ENCODE measurements around the gene CGAS. TPM values are rescaled to one million over a fixed set of nuclear protein-coding genes. Genes with fewer than 3 reads are reported as not detected.
A peak's percentile ranks its signal among the peaks of the same experiment; 100 is the strongest.
"Not testable (repeated sequence)": the region's sequence is repeated elsewhere in the genome, so short reads cannot be mapped to it uniquely, and the experiment has no call there.

CGAS gene
- total RNA-seq = 0.35 TPM

DNA sequence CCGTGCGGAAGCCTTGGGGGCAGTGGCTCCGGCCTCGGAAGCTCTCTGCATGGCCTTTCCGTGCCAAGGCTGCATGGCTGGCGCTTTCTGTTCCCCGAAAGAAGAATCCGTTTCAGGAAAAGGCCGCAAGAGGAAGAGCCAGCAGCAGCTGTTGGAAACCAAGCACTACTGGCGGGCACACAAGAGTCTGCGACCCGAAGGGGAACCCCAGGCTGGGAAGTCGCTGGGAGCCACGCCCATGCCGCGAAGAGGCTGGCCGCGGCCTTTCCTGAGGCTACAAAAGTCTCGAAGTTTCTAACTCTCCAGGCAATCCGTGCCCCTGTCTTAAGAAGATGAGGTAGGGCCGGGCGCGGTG is at the start of gene CGAS:
TSS of gene CGAS (minus strand) at position 191 of the 355 bp plus-strand sequence. CDS start at position 75, 116 bp downstream.
- DNase-seq (ENCODE audit: low spot score) = peak; percentile 66
- peak; percentile 79 for ATAC-seq

DNA sequence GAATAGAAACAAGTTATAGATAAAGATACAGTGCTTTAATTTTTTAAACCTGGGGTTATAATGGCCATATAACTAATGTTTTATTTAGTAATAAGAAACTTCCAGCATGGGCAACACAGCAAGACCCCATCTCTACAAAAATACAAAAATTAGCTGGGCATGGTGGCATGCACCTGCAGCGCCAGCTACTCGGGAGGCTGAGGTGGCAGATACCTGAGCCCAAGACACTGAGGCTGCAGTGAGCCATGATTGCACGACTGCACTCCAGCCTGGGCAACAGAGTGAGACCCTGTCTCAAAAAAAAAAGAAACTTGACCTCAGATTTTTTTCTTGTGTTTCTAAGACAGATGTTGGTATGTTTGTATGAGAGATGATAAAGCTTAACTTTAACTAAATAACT is 45.8 kb upstream of the CGAS start:
- no peak for DNase-seq (ENCODE audit: low spot score)
- no peak for ATAC-seq

DNA sequence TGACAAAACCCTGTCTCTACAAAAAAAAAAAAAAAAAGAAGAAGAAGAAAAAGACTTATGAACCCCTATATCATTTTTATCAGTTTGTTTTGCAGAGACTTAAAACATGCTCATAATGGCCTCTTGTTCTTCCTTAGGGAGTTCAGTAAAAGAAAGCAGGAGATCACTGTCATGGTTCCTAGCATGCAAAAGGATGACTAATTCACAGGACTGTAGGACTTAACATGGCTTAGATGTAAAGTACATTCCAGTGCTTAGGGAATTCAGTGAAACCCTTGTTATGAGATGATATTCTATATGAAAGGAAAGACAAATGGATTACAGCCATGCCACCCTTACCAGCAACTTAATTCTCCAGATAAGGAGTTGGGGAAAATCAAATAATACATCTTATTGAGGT is 39.3 kb upstream of the CGAS start:
- DNase-seq (ENCODE audit: low spot score) (no peak), ATAC-seq (no peak)

DNA sequence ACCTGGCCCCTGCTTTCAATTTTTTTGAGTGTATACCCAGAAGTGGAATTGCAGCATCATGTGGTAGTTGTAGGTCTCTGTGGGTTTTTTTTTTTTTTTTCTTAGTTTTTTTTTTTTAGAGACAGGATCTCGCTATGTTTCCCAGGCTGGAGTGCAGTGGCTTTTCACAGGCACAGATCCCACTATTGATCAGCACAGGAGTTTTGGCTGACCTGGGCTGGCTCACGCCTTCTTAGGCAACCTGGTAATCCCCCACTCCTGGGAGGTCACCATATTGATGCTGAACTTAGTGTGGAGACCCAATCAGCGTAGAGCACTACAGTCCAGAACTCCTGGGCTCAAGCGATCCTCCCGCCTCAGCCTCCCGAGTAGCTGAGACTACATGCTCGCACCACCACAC is 35.4 kb upstream of the CGAS start:
- DNase-seq (ENCODE audit: low spot score) (peak; percentile 53), ATAC-seq (peak; percentile 95)

DNA sequence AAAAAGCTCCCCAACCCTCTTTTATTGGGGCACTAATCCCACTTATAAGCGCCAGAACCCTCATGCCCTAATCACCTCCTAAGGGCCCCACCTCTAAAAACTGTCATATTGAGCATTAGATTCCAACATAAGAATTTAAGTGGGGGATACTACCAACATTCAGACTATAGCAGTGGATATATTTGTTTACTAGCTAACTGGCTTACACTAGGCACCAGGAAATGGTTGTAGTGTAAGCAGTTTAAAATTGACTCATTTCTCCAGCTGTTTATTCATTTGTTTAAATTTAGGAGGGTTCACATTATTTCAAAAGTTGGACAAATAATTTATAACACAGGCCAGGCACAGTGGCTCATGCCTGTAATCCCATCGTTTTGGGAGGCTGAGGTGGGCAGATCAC is 32.3 kb upstream of the CGAS start:
- ATAC-seq (no peak), DNase-seq (ENCODE audit: low spot score) (no peak)

DNA sequence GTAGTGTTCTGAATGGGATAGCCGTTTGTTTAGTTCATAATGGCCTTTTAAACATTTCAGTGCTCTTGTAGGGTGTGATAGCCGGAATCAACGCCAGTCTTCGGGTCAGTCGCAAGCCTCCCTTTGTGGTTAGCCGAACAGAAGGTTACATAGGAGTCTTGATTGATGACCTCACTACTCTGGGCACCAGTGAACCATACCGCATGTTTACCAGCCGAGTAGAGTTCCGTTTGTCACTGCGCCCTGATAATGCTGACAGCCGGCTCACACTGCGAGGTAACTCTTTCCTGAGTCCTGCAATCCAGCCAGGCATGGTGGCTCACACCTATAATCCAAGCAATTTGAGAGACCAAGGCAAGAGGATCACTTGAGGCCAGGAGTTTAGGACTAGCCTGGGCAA is 29.9 kb upstream of the CGAS start:
- DNase-seq (ENCODE audit: low spot score) (no peak), ATAC-seq (no peak)

DNA sequence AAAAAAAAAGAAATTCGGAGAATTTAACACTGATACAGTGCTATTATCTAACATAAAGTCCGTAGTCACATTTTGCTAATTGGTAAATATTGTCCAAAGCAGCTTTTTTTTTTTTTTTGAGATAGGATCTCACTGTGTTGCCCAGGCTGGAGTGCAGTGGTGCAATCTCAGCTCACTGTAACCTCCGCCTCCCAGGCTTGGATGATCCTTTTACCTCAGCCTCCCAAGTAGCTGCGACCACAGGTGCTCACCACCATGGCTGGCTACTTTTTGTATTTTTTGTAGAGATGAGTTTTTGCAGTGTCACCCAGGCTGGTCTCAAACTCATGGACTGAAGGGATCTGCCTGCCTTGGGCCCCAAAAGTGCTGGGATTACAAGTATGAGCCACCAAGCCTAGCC is 25.3 kb upstream of the CGAS start:
- no peak for ATAC-seq
- DNase-seq (ENCODE audit: low spot score) = no peak

DNA sequence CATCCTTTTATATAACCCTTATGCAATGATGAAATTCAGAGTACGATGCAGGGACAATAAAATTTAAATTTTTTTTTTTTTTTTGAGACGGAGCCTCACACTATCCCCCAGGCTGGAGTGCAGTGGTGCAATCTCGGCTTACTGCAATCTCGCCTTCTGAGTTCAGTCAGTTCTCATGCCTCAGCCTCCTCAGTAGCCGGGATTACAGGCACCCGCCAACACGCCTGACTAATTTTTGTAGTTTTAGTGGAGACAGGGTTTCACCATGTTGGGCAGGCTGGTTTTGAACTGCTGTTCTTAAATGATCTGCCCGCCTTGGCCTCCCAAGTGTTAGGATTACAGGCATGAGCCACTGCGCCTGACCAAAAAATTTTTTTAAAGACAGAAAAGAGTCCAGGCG is 24.6 kb upstream of the CGAS start:
- ATAC-seq = no peak
- no peak for DNase-seq (ENCODE audit: low spot score)

DNA sequence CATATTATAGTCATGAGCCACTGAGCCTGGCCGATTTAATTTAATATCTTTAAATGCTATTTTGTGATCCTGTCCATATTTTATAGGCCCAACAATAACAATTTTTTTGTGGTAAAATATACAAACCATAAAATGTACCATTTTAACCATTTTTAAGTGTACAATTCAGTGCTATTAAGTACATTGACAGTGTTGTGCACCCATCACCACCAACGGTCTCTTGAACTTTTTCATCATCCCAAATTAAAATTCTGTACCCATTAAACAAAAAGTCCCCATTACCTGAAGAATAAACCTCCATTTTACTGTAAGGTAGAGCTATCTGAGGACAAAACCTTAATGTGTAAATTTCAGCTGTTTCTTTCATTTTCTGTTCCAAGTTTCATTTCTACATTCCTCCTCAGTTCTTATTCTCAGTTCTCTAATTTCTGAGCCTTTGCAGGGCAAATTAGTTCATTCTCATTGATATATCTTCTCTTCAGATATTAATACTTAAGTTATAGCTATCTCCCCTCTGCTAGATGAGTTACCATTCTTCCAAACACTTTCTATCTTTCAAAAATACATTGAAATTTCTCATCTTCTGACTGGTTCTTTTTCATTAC is 19.7 kb upstream of the CGAS start:
- DNase-seq (ENCODE audit: low spot score) (no peak), ATAC-seq (no peak)

DNA sequence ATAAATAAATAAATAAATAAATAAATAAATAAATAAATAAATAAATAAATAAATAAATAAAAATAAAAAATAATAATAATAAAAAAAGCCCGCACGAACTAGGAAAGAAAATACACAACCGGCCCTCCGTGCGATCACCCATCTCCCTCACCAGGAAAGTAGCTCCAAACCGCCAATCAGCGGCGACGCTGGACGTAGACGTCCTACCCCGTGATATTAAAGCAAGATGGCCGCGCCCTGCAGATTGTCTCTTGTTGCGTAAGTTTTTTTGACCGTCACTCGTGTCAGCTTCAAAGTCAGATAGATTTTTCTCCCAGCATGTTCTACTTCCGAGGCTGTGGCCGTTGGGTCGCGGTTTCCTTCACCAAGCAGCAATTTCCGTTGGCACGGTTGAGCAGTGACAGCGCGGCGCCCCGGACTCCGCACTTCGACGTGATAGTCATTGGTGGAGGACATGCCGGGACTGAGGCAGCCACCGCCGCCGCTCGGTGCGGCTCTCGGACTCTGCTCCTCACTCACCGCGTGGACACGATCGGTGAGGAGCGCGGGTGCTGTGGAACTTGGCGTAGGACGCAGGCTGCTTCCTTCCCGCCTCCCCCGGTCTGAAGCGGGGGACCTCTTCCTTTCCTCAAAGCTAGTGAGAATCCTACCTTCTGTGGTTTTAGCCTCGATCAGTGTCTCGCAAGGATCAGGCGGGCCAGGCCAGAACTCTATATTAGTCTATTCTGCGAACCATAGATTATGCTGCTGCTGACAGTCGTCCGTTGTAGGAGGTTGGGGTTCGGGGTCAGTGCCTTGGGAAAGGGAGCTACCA is 9.6 kb upstream of the CGAS start, which contains the start of gene MTO1:
TSS of gene MTO1 (plus strand) at position 201 of the 814 bp plus-strand sequence. CDS start at position 319, 118 bp downstream.
- DNase-seq (ENCODE audit: low spot score) (peak; percentile 92), ATAC-seq (peak; percentile 92)

DNA sequence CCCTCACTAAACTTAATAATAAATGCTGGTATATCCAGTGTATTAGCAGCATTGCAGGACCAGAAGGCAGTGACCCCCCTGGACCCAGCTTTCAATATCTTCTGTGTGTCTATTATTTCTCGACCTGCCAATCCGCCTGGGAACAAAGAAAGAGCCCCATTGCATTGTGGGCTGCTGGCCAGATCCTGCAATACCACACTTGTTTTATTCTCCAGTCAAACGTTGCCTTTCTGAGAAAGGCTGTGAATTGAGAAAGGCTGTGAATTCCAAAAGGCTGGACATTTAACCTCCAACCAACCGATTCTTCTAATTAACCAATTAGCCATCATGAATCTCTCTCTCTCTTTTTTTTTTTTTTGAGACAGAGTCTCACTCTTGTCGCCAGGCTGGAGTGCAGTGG is 8.0 kb upstream of the CGAS start:
- ATAC-seq = no peak
- DNase-seq (ENCODE audit: low spot score) = no peak

DNA sequence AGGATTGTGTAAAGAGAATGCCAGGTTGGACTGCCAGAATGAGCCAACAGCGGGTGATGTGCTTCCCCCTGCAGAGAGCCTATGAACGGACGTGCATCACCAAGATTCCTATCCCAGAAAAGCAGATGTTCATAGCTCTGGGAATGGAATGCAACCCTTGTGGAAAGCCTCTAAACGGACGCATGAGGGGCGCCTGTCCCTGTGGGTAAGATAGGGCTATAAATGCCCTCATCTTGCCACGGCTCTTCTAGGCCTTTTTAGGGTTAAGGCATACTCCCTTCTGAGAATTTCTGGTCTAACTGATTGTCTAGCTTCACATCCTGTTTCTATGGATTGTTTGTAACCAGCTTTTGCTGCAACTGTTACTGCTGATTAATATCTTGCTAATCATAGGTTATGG is 7.4 kb upstream of the CGAS start:
- not testable (repeated sequence) for DNase-seq (ENCODE audit: low spot score); ATAC-seq

DNA sequence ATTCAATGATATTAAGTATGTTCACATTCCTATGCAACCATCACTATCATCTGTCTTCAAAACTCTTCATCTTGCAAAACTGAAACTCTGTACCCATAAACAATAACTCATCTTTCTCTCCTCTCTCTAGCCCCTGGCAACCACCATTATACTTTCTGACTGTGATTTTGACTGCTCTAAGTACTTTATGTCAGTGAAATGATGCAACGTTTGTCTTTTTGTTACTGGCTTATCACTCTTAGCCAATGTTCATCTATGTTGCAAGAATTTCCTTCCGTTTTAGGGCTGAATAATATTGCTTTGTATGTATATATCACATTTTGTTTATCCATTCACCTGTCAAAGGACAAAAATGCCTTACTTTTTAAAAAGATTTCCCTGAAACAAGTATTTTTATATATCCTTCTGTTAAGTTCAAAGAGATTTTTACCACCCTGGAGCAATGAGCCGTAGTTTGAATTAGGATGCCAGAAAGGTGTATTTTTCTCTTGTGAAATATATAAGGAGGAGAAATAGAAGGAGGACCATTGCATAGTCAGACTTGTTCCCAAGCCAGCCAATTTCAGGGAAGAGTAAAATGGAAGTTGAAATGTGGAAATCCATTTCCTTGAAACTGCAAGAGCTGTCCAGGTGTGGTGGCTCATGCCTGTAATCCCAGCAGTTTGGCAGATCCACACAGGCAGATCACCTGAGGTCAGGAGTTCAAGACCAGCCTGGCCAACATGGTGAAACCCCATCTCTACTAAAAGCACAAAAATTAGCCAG is 4.0 kb upstream of the CGAS start:
- DNase-seq (ENCODE audit: low spot score) (no peak), ATAC-seq (peak; percentile 50)

DNA sequence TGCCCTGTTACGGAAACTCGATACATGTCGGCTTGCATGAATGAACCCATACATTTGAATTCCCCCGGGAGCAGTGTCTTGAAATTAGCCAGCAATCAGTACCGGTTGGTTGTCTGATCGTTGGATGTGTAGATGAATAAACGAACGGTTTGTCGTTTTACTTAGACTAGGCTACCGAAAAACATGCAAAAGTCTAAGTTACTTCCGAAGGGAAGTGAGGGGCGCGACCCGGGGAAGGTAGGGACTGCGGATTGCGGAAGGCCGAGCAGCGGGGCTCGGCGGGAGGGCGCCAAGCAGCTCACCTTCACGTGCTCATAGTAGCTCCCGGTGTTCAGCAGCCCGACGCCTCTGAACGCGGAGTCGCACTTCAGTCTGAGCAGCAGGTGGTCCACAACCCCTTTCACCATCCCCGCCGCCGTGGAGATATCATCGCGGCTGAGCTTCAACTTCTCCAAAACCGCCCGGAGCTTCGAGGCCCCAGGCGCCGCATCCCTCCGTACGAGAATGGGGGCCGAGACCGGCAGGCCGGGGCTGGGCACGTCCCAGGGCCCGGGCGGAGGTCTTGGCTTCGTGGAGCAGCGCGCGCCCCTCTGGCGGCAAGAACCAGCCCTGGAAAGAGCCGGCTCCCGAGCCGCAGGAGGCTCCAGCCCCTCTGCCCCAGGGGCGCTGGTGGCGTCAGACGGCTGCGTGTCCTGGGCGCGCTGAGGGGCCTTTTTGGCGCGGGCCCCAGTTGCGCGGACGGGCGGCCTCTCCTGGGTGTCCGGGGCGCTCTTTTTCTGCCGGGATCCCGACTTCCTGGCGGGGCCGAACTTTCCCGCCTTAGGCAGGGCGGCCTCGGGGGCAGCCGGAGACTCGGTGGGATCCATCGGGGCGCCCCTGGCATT is 632 bp downstream of the CGAS start:
- ATAC-seq (peak; percentile 70), DNase-seq (ENCODE audit: low spot score) (peak; percentile 49)

DNA sequence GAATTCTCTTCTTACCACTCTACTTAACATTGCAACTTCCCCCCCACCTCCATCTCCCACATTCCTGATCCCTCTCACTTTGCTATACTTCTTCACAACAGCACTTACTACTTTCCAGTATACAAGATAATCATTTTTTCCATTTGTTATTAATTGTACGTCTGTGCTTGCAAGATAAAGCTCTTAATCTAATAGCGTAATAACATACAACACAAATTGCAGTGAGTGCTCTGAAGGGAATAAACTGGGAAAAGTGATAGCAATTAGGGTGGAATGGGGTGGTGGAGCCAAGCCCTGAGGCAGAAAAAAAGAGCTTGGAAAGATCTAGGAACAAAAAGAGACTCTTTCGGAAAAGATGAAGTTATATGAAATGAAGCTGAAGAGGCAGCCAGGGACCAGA is 8.5 kb downstream of the CGAS start:
- DNase-seq (ENCODE audit: low spot score) = no peak
- no peak for ATAC-seq

DNA sequence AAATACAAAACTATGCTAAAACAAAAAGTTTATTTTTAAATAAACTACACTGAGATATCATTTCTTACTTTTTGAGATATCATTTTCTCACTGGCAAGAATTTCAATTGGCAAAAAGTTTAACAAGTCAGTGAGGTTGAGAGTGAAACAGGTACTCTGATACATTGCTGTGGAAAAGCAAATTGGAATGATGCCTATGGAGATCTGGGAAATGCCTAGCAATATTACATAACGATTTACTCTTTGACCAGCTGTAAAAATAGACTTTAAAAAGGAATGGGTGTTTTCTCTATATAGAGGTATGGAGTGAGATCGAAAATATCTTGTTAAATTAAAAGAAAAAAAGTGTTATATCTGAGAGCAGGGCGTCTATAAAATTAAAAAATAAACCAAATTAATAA is 16.9 kb downstream of the CGAS start:
- peak; percentile 91 for ATAC-seq
- DNase-seq (ENCODE audit: low spot score) = no peak

DNA sequence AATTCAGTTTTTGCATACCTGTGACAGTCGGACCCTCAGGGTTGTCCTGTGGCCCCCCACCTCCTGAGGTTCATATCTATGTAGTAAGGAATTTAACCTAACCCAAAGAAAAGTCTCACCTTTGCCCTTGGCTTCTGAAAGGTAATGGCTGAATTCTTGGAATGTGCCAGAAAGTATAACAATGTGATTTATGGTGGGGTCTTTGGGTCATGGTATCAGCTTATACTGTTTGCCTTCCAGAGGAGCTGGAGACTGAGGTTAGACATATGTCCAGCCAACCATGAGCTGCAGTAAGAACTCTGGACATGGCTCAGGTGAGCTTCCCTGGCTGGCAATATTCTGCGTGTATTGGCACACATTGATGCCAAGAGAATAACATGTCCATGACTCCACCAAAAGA is 30.6 kb downstream of the CGAS start:
- peak; percentile 66 for ATAC-seq
- no peak for DNase-seq (ENCODE audit: low spot score)

DNA sequence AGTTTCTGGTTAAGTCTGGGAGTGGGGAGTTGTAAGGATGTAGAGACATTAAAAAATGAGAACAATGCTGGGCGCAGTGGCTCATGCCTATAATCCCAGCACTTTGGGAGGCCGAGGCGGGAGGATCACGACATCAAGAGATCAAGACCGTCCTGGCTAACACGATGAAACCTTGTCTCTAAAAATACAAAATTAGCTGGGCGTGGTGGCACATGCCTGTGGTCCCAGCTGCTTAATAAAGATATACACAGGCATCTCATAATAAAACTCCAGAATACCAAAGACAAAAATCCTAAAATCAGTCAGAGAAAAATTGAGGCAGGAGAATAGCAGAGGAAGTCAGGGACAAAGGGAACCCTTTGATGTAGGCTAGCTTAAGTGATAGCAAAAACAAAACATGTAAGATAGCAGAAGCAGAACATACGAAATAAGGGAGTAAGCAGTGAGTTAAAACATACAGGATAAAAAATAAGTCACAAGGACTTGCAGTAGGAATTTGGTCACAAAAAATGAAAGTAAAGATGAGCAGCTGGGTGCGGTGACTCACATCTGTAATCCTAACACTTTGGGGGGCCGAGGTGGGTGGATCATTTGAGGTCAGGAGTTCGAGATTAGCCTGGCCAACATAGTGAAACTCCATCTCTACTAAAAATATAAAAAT is 33.9 kb downstream of the CGAS start:
- DNase-seq (ENCODE audit: low spot score) (no peak), ATAC-seq (no peak)

DNA sequence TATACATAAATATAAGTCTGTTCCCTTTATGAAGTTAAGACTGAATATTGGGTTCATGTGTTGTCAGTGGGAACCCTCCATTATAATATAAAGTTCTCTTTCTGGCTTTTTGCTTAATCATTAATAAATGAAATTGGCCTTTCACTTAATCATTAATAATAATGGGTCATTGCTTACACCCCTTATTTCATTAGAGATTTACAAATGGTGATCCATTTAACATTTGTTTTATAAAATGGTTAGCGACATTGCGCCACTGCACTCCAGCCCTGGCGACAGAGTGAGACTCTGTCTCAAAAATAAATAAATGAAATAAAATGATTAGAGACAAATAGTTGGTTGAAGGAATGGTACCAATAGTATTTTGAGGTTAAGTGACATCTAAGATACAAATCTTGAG is 39.0 kb downstream of the CGAS start:
- no peak for ATAC-seq
- DNase-seq (ENCODE audit: low spot score) = no peak

DNA sequence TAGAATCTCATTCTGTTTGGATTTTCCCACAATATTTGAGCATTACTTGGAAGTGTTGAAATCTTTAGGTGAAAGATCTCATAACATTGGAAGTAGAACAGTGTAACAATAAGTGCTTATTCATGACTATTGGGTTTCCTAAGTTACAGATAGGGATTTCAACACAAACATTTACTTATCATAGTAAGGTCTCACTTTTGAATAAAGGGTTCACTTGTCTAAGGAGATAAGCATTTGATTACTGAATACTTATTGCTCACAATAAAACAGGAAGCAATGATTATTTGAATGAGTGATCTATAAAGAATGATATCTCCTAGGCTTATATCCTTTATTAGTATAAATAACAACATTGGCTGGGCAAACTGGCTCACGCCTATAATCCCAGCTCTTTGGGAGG is 42.7 kb downstream of the CGAS start:
- DNase-seq (ENCODE audit: low spot score) (no peak), ATAC-seq (no peak)

All from left lobe of liver (tissue), 2 donors.